Endometrial microvascular endothelial cells (primary cell): ENCODE results near the gene ASIC3. TPM values are rescaled to one million over a fixed set of nuclear protein-coding genes. Genes with fewer than 3 reads are reported as not detected.
"Not testable (repeated sequence)": the region's sequence is repeated elsewhere in the genome, so short reads cannot be mapped to it uniquely, and the experiment has no call there.

ENCODE experiments used
- in situ Hi-C: cut with HindIII; loops from 2 replicates; pipeline ENCODE4 v1.10.0; 2017; ENCODE audit warnings: low sequenced_read_pairs, low pct_unique_long_range_greater_than_20kb; ENCODE audit errors: inconsistent ontology term
- total RNA-seq: library from RNA; depleted of rRNA; stranded (reverse); fragments of >200 nt; gene quantifications from one replicate; pipeline ENCODE4 v1.2.3, GENCODE V29; 2015; ENCODE audit errors: inconsistent ontology term

Gene ASIC3
- total RNA-seq: 0.56 TPM

DNA sequence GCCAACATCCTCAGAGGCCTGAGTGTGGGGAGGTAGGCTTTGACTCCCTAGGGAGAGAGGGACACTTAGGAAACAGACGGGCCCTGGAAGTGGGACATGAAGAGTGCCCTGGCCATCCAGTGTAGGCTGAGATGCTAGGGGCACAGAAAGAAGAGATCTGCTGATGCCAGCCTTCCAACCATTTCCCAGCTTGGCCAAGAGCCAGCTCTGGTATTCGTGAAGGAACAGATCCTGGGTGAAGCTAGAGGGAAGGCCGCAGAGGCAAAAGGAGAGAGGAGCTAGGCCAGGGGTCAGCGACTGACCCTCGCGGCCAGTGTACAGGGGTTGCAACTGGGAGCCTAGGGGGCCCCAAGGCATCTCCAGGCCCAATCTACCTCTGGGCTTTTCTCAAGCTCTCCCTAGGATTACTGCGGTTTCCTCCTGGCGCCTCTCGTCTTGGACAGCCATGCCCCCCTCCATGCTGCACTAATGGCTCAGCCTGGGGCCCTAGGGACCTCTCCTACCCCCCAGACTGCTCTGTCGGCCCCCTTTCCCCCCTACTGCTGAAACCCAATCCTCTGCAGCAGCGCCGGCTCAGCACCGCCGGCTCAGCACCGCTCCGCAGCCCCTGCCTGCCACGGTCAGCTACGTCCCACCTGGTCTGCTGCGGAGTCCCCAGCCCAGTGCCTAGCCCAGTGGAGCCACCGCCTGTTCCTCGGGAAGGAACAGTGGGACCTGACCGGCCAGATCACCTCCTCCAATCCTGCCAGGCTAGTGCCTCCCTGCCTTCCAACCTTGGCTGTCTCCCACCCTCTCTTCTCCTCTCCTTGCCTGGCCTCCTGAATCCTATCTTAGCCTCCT, at the start of gene ASIC3:
Gene ASIC3, plus strand, starts transcription at position 556 of the 840 bp plus-strand sequence. CDS start 355 bp downstream, outside the sequence.
- in situ Hi-C loops: no loop called here

DNA sequence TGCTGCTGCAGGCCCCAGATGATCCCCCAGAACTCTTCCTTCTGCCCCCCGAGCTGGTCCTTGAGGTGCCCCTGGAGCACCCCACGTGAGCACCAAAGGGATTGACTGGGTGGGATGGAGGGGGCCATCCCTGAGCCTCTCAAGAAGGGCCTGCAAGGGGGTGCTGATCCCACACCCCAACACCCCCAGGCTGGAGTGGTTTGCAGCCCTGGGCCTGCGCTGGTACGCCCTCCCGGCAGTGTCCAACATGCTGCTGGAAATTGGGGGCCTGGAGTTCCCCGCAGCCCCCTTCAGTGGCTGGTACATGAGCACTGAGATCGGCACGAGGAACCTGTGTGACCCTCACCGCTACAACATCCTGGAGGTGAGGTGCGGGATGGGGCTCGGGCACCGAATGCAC, 49.3 kb upstream of the ASIC3 start:
- in situ Hi-C loops: no loop called here

DNA sequence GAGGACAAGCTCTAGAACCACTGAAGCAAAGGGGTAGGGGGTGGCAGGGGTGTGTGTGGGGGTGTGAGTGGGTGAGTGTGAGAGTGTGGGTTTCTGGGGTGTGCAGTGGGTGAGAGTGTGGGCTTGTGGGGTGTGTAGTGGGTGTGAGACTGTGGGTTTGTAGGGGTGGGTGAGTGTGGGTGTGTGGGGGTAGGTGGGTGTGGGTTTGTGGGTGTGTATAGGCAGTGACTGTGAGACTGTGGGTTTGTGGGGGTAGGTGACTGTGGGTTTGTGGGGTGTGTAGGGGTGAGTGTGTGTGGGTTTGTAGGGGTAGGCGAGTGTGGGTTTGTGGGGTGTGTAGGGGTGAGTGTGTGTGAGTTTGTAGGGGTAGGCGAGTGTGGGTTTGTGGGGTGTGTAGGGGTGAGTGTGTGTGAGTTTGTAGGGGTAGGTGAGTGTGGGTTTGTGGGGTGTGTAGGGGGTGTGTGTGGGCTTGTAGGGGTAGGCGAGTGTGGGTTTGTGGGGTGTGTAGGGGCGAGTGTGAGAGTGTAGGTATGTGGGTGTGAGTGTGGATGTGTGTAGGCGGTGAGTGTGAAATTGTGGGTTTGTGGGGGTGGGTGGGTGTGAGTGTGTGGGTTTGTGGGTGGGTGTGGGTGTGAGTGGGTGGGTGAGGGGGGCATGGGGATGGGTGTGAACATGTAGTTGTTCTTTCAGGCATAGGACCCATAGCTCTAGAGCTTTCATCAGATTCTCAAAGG, 48.7 kb upstream of the ASIC3 start:
- in situ Hi-C loops: no loop called here

DNA sequence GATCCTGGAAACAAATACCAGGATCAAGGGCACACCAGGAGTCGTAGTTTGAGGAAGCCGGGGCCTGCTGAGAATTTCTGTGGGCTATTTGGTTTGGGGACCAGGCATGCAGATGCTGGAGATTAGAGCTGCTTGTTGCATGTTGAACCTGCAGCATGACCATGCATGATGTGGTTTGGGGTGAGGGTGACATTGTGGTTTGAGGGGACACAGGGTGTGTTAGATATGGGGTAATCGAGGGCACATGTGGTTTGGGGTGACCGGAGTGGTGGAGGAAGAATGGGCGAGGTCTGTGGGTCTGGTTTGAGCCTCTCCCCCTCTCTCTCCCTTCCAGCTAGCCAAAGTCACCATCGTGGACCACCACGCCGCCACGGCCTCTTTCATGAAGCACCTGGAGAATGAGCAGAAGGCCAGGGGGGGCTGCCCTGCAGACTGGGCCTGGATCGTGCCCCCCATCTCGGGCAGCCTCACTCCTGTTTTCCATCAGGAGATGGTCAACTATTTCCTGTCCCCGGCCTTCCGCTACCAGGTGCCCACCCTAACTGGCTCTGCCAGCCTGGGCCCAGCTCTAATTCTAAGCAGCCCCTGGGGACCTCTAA, 47.3 kb upstream of the ASIC3 start:
- in situ Hi-C loops: no loop called here

DNA sequence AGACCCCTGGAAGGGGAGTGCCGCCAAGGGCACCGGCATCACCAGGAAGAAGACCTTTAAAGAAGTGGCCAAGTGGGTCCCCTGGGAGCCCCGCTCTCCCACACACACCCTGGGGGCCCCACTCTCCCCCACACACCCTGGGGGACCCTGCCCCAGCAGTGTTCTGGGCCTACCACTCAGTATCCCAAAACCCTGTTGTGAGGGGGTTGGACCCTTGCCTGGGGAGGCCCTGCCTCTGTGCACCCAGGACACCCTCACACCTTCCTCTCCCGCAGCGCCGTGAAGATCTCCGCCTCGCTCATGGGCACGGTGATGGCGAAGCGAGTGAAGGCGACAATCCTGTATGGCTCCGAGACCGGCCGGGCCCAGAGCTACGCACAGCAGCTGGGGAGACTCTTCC, 46.8 kb upstream of the ASIC3 start:
- in situ Hi-C loops: no loop called here

DNA sequence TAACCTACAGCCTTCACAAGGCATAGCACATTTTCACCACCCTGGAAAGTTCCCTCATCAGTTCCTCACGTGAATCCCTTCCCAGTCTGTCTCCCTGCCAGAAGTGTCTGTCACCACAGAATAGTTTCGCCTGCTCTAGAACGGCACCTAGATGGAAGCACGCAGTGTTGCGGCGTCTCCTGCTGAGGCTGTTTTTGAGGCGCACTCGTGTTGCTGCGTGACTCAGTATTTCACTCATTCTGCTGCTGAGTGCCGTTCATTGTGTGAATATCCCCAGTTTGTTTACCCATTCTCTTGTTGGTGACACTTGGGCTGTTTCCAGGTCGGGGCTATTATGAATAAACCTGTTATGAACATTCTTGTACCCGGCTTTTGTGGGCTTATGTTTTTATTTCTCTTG, 44.8 kb upstream of the ASIC3 start:
- in situ Hi-C loops: no loop called here

DNA sequence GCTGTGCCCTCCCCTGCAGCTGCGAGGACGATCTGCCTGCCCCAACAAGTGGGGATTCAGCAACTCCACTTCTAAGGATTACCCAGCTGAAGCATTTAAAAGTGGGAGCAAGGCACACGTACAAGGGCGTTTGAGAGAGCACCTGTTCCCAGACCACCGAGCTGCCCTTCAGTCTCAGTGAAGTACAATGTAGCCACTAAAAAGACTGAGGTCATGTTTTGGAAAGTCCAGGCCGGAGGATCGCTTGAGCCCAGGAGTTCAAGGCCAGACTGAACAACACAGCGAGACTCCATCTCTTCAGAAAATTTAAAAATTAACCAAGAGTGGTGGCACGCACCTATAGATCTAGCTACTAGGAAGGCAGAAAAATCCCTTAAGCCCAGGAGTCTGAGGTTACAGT, 42.8 kb upstream of the ASIC3 start:
- in situ Hi-C loops: no loop called here

DNA sequence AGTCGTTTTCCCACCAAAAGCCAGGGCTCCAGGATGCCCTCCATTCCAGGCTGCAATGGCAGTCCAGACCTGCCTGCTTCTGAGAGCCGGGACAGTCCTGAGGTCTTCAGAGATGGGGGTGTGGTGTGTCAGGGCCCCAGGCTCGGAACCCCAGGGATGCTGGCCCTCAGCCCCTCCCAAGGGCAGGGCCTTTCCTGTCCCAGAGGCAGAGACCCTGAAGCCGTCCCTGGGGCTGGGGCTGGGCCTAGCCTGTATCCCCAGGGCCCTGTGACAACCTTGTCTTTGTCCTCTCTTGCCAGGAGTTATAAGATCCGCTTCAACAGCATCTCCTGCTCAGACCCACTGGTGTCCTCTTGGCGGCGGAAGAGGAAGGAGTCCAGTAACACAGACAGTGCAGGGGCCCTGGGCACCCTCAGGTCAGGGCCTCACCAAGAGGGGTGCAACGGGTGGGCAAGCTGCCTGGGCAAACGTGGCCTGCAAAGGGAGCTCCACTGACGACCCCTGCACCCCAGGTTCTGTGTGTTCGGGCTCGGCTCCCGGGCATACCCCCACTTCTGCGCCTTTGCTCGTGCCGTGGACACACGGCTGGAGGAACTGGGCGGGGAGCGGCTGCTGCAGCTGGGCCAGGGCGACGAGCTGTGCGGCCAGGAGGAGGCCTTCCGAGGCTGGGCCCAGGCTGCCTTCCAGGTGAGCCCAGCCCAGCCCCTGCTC, 41.6 kb upstream of the ASIC3 start:
- in situ Hi-C loops: no loop called here

DNA sequence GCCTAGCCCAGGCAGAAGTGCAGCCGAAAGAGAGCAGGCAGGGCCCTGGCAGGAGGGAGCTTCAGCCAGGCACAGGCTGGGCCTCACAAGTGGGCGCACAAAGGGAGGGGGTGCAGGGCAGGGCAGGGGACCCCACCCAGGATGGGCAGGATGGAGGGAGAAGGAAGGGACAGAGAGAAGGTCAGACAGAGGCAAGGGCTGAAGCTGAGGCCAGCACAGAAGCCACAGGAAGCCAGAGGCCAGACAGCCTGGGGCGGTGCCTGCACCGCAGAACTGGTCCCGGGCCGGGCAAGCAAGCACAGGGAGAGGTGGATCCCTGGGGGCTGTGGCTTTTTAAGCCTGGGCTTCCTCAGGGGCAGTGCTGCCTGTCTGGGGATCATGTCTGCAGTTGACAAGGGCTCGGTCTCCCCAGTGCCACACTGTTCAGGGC, 40.8 kb upstream of the ASIC3 start:
- in situ Hi-C loops: no loop called here

DNA sequence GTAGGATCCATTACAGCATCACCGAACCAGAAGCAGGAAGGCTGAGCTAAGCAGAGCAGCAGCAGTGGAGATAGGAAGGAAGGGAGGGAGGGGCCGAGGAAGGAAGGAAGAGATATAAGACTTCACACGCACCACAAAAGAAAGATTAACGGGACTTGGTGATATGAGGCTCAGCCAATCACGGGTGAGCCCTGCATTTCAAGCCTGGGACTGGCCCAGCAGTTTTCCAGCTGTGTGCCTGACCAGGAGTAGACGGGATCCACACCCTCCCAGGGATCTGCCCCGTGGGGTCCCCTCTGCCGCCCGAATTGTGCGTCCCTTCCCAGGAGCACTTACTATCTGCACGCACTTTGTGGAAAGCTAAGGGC, 40.2 kb upstream of the ASIC3 start:
- in situ Hi-C loops: no loop called here

DNA sequence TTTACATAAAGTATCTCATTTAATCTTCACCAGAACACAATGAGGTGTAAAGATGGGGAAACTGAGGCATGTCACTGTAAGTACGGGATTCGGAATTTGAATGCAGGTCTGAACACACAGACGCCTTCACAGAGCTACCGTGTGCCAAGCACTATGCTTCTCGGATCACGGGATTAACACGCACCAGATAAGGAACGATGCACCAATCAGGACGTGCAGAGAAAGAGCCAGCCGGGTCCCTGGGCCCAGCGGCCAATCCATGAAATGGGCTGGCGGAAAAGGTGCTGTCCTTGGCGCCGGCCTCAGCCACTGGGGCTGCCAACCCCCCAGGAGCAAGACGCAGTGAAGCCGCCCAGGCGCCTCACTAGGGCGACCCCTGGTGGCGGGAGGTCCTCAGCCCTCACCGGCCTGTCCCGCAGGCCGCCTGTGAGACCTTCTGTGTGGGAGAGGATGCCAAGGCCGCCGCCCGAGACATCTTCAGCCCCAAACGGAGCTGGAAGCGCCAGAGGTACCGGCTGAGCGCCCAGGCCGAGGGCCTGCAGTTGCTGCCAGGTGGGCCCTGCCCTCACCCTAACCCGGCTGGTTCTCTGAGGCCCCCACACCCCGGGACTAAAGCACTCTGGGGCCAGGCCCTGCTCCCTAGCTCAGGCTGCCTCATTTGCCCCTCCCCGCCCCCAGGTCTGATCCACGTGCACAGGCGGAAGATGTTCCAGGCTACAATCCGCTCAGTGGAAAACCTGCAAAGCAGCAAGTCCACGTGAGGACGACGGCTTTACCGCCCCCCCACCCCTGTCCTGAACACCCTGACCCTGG, 39.6 kb upstream of the ASIC3 start:
- in situ Hi-C loops: no loop called here

DNA sequence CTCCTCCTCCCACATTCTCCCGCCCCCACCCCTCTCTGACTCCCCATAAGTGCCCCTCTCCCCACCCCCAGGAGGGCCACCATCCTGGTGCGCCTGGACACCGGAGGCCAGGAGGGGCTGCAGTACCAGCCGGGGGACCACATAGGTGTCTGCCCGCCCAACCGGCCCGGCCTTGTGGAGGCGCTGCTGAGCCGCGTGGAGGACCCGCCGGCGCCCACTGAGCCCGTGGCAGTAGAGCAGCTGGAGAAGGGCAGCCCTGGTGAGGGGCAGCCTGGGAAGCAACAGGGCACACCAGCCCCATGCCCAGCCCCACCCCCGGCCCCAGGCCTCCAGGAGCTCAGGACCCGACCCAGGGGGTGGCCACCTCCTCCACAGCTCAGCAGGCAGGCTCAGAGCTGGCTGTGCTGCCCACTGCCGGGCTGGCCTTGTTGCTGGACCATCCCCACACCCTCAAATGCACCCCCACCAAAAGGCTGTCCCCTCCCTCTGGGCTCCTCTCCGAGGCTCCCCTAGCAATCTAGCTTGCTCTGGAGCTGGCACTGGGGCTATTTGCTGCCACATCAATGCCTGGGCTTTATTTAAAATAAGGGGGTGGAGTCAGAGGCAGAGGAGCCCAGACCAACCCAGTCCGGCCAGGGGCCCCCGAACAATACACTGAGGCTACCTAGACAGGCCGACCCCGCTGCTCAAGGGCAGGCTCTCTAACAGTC, 38.8 kb upstream of the ASIC3 start:
- in situ Hi-C loops: no loop called here

DNA sequence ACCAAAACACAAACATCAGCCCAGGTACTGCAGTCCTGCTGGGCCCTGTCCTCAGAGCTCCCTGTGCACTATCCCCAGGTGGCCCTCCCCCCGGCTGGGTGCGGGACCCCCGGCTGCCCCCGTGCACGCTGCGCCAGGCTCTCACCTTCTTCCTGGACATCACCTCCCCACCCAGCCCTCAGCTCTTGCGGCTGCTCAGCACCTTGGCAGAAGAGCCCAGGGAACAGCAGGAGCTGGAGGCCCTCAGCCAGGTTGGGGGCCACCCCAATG, 38.4 kb upstream of the ASIC3 start:
- in situ Hi-C loops: no loop called here

DNA sequence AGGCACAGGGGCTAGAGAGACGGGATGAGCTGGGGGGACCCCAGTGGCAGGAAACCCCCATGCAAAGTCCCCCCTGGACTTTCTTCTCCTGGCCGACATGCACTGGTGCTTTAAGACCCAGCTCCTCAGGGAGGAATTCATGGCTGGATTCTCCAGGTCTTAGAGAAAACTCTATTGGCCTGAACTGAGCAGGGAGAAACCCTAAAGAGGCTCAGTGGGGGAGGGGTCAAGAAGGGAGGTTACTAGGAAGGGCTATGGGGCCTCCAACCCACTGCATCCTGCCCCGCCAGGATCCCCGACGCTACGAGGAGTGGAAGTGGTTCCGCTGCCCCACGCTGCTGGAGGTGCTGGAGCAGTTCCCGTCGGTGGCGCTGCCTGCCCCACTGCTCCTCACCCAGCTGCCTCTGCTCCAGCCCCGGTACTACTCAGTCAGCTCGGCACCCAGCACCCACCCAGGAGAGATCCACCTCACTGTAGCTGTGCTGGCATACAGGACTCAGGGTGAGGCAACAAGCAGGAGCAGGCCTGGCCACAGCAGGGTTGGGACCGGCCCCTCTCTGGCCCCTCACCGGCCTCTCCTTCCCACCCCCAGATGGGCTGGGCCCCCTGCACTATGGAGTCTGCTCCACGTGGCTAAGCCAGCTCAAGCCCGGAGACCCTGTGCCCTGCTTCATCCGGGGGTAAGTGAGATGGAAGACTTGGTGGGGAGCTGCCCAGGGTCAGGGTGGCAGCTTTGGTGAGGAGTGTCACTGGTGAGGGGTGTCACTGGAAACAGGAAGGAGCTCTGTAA, 37.8 kb upstream of the ASIC3 start:
- in situ Hi-C loops: no loop called here

DNA sequence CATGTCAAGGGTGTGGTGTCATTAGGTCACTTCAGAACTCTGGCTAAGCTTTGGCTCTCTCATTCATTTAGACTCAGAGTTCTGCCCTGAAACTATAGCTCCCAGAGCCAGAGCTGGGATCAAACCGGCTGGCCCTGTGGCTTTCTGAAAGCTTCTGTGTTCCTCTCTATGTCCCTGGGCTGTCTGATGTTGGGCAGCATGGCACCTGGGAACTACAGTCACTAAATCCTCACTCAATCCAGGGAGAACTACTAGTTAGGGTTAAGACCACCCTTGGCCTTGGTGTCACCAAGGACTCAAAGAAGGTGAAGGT, 37.3 kb upstream of the ASIC3 start:
- in situ Hi-C loops: no loop called here

DNA sequence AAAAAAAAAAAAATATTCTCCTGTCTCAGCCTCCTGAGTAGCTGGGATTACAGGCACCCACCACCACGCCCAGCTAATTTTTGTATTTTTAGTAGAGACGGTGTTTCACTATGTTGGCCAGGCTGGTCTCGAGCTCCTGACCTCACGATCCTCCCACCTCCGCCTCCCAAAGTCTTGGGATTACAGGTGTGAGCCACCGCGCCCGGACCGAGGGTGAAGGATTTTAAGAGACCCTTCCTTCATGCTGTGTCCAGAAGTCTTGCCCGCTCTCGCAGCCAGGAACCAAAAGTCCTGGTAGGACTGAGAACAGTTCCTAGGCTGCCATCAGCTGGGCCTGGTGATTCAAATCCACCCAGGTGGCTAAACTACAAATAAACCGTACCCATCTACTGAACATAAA, 36.7 kb upstream of the ASIC3 start:
- in situ Hi-C loops: not testable (repeated sequence)

DNA sequence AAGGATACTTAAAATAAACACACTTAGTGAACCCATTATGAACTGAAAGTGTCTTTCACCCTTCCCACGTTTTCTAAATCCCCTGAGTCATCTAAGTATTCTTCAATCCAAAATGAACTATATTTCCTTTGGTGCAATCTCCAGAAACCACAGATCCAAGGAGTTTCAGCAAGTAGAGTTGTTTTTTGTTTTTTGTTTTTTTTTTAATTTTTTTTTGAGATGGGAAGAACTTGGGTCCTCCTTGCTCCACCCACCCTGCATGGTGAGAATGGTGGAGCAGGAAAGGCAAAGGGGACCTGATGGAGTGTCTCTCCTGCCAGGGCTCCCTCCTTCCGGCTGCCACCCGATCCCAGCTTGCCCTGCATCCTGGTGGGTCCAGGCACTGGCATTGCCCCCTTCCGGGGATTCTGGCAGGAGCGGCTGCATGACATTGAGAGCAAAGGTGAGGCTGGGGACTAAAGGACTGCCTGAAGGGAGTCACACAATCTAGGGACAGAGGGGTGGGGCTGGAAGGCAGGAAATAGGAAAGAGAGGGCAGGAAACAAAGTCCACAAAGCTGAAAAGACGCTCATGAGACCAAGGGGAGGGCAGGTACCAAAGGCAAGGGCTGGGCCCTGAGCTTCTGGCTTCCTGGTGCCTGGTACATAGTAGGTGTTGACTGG, 36.2 kb upstream of the ASIC3 start:
- in situ Hi-C loops: no loop called here
